ENCODE measurements around the gene CNOT3.

Gene CNOT3

DNA sequence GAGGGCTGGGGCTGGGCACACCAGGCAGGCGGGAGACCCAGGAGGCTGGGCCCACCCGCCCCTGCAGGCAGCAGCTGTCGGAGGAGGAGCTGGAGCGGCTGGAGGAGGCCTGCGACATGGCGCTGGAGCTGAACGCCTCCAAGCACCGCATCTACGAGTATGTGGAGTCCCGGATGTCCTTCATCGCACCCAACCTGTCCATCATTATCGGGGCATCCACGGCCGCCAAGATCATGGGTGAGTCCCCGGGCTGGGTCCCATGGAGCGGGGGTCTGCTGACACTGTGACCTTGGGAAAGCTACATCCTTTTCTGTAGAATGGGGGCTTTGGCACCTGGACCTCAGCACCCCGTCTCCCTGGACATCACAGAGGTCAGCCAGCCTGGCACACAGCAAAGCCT lies 13.9 kb upstream of the CNOT3 start:
- DNase-seq, result no peak

DNA sequence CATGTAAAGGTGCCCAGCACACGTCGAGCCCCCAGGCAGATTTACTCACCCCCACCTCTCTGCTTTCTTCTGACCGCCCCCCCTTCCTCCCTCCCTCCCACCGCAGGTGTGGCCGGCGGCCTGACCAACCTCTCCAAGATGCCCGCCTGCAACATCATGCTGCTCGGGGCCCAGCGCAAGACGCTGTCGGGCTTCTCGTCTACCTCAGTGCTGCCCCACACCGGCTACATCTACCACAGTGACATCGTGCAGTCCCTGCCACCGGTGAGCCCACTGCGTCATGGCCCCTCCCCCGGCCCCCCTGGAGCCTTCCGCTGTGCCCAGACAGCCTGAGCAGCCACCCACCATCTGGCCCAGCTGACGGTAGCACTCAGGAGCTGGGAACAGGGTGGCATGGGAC lies 13.2 kb upstream of the CNOT3 start:
- DNase-seq, result no peak

DNA sequence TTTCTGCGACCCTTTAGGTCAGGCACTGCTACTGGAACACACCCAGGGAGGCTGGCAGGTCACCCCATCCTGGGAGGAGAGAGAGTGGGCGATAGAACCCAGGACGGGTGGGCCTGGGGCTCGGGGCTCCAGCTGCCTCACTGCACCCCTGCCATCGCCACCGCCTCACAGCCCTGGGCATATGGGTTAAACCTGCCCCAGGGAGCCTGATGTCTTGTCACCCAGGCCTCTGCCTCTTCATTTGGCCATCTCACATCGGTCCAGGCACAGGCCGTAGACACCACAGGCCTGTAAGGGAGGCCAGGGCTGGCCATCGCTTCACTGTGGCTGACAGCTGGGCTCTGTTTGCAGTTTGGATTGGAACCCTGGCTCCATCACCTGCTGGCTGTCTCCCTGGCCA lies 11.8 kb upstream of the CNOT3 start:
- no peak for DNase-seq

DNA sequence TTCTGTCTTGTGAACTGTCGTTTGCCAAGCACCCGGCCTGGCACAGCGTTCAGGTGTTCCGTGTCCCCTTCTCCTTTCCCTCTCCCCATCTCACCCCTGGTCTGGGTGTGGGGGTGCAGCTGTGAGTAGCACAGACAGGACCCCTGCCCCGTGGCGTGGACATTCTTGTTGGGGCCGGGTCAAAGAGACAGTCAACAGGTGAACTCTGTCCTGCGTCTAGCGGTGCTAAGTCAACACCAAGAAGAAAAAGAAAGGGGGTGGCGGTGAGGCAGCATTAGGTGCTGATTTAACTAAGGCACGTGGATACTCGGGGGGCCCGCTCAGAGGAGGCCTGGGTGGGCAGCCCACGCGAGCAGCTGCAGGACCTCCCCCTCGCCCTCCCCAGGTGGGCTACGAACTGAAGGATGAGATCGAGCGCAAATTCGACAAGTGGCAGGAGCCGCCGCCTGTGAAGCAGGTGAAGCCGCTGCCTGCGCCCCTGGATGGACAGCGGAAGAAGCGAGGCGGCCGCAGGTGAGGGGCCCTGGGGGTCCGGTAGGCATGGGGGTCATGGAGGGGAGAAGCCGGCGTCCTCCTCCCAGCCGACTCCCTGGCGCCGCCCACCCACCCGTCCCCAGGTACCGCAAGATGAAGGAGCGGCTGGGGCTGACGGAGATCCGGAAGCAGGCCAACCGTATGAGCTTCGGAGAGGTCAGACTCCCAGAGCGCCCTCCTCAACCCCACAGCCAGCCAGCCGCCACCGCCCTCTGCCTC lies 9.7 kb upstream of the CNOT3 start:
- no peak for DNase-seq

DNA sequence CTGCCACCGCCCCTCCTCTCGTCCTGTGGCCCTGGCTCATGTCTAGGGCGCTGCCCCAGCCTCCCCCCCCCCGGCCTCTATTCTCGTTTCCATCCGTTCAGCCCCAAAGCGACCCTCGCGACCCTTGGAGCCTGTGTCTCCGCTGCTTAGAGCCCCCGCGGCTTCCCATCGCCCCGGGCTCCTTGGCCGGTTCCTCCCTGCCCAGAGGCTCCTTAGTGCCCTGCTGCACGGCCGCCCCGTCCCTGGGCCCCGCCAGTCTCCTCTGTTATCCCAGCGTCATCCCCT lies 9.2 kb upstream of the CNOT3 start:
- DNase-seq, result no peak

- DNase-seq, result no peak
Measured at GRCh38 chr19:54128796-54129616, 8.6 kb upstream of the CNOT3 start.

GRCh38 chr19:54129617-54129996 lies 8.0 kb upstream of the CNOT3 start:
- no peak for DNase-seq

DNA sequence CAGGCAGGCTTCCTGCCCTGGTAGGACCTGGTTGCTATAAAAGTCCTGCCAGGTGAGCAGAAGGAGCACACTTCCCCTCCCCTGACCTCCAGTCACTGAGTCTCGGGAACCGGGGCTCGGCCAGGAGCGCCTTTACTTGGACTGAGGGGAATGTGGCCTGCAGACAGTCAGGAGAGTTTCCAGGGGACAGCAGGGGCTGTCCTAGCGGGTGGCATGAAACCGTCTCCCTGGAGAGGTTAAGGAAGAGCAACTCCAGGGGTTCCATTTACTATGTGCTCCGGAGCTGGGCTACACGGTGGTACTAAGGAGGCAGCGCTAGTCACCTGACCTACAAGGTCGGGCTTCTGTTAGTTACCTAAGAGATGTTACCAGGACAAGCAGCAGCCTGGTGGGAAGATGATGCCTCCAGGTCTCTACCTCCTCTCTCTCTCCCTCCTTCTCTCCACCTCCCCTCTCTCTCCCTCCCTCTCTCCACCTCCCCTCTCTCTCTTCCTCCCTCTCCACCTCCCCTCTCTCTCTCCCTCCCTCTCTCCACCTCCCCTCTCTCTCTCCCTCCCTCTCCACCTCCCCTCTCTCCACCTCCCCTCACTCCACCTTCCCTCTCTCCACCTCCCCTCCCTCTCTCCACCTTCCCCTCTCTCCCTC lies 4.1 kb upstream of the CNOT3 start:
- no peak for DNase-seq

- no peak for DNase-seq
Measured at GRCh38 chr19:54133957-54134590, 3.5 kb upstream of the CNOT3 start.

DNA sequence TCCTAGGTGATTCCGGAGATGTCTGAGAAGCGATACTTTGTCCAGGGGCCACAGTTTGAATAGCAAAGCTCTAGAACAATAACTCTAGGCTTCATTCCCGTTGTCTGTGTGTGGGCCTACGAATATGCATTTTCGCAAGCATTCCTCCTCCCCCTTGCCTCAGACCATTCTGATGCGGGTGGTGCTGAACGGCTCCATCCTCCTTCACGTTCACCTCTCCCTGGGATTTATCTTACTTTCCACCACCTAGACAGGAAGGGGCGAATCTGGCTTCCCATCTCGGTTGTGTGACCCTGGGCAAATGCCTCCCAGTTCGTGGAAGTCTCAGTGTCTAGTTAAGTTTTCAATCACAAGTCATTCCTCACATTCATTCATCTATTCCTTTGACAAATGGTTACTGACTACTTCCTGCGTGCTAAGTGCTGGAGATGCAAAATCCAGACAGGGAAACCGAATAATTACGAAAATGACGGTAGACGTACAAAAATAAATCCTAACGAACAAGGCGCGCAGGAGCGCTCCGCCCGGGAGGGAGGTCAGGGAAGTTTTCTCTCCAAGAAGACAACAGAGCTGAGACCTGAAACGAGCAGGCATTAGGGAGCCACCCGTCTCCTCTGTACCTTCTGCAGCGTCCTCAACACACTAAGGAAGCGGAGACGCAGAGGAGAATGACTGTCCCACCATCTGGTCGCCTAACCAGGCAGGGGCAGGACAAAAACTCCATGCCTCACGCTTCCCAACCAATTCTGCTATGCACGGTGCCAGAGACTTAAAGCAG lies 1.3 kb upstream of the CNOT3 start:
- DNase-seq, result no peak

DNA sequence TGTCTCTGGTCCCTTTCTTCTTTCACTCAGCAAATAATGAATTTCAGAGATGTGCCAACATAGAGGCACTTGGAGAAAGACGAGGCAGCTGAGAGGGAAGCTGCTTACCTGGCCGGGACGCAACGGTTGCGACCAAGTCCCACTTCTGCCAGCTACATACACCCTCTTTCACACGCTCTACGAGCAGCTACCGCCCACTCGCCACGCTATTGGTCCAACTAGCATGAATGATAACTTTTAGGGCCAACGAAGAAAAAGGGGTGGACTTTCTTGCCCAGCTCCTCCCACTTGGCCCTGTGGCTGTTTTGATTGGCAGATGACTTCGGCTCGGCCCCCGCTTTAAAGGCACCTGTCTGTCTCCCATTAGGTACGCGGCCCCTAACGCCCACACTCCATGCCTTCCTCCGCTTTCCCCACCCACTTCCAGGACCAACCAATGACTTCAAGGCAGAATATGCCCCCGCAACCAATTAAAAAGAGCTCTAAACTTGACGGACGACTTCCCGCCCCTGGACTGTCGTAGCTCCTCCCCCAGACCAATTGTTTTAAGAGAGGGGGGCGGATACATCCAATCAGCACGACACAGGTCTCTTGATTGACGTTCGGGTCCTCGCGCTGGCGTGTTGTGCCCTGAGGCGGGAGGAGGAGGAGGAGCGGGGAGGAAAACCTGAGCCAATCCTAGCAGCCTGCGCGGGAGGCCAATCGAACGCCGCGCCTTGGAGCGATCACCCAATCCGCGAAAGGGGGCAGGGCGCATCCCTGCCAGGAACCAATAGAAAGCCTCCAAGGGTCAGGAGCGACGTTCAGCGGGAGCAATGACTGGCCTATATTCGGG lies 481 bp upstream of the CNOT3 start:
- DNase-seq, result peak; percentile 100

DNA sequence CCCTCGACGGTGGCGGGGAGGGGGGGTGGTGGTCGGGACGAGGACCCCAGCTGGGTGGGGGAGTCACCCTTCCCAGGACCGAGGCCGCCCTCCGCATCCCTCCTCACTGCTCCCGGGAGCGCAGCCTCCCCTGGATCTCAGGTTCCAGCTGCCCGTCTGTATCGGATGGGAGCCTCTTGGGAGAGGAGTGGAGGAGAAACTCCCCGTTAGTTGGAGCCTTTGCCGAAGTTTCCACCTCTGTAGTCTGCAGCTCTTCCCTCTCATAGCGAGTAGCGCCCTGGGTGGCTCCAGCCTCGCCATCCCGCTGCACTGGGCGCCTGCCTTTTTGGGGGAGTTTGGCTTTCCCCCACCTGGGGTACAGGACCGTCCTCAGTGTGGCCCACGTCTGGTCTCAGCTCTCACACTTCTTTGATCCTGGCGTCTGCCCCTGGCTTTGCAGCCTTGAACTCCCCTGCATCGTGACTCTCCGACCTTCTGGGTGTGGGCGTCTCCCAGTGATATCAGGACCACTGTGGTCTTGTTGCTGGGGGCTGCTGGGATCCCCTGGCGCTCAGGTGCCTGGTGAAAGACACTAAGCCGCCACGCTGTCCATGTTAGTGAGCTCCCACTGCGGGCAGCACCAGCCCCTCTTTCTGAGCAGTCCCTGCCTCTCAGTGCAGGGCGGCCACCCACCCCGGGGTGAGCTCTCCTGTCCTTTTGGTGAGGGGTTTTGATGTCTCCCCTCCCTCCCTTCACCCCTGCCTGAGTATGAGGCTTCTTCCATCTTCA lies 1.1 kb downstream of the CNOT3 start:
- DNase-seq, result no peak

DNA sequence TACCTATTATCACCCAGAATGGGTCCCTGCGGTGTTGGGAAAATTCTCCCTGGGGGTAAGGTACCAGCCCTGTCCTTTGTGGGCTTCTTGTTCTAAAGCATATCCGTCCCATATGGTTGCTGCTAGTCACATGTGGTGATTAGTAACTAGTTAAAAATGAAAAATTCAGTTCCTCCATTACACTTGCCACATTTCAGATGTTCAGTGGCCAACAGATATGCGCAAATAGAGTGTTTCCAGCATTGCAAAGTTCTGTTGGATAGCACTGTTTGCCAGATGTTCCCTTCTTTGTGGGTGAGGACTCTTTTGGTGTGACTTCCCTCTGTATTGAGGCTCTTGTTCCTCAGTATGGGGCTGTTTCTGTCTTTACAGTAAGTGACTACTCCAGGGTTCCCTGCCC lies 3.8 kb downstream of the CNOT3 start:
- DNase-seq, result no peak

- no peak for DNase-seq
Measured at GRCh38 chr19:54142166-54142780, 4.7 kb downstream of the CNOT3 start.

GRCh38 chr19:54145541-54146158 lies 8.1 kb downstream of the CNOT3 start:
- no peak for DNase-seq

DNA sequence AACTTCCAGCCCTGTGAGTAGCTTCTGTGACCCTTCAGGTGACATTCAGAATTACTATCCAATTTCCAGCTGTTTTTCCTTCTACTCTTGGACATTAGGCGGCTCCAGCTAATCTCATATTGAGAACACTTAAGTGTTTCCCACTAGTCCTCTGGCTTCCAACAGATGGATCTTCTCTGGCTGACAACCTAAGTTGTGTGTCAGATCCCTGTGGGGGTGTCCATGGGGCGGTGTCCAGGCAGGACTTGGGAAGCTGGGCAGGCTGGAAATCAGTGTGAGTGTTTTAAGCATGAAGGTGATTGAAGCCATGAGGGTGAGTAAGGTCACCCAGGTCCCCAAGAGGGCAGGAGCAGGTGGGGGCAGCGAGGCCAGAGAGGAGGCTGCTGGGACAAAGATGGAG lies 10.1 kb downstream of the CNOT3 start:
- DNase-seq, result no peak

GRCh38 chr19:54148158-54148557 lies 10.6 kb downstream of the CNOT3 start:
- DNase-seq, result no peak

DNA sequence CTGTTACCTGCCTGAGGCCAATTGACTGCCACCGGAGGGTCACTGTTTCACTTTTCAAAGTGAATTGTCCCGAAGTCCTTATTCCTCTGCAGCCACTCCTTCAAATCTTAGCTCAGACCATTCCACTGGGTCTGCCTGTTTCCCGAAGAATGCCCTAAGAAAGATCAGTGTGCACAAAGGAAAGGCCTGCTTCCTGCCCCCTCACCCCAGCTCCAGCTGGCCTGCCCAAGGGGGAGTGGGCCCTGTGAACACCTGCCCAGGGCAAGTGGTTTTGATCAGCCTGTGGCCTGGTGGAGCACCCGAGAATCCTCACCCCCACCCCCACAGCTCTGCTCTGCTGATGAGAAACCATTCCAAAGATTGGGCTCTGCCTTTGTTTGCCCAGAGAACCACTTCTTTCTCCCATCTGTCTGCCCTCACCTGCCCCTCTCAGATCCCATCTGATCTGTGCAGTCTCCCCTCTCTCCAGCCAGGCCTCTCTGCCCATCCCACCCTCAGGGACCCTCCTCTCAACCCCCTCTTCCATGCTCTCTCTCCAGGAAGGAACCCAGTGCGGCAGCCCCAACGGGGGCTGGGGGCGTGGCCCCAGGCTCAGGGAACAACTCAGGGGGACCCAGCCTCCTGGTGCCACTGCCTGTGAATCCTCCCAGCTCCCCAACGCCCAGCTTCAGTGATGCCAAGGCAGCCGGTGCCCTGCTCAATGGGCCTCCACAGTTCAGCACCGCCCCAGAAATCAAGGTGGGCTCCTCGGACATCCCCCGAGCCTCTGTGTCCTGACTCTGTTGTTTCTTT lies 11.7 kb downstream of the CNOT3 start:
- no peak for DNase-seq

DNA sequence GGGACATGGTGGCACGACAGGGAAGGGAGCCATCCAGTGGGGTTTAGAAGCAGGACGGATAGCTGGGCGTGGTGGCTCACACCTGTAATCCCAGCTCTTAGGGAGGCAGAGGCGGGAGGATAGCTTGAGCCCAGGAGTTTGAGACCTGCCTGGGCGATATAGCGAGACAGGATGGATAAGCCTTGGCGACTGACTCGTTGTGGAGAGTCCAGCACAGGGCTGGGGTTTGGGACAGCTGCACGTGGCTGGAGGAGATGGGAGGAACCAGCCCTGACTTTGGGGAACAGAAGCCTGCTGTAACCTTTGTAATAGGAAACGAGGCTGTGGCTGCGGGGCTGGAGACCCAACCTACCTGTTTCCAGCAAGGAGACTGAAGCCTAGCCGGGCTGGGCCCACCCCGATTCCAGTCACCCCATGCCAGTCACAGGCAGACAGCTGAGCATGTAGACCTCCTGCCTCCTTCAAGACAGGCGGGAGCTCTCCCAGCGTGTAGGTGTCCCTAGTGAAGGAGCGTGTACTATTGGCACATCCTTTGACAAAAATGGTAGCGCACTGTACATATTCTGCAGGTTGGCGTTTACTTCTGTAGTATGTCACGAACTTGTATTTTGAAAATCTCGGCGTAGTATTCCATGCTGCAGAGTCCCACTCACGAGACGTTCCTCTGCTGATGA lies 13.9 kb downstream of the CNOT3 start:
- no peak for DNase-seq

Measured in midbrain (tissue), 1 donor.